Measurements from ENCODE around the gene ARRDC4. TPM values are rescaled to one million over a fixed set of nuclear protein-coding genes. Genes with fewer than 3 reads are reported as not detected.

ARRDC4 gene, protein sequence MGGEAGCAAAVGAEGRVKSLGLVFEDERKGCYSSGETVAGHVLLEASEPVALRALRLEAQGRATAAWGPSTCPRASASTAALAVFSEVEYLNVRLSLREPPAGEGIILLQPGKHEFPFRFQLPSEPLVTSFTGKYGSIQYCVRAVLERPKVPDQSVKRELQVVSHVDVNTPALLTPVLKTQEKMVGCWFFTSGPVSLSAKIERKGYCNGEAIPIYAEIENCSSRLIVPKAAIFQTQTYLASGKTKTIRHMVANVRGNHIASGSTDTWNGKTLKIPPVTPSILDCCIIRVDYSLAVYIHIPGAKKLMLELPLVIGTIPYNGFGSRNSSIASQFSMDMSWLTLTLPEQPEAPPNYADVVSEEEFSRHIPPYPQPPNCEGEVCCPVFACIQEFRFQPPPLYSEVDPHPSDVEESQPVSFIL
- total RNA-seq (2014; rRNA removed): 7.1 TPM in 2 replicates
- percentile 44 among the genes with signal in this experiment for Bru-seq, nascent RNA
- BruChase-seq, experiment 1, labeled RNA remaining after a 6-hour chase: percentile 42 among the genes with signal in this experiment
- BruChase-seq, experiment 2, labeled RNA remaining after a 2-hour chase: percentile 50 among the genes with signal in this experiment
- long read RNA-seq, full-length matches to known transcripts: 3 of 3 reads
- long read RNA-seq, partial matches to known transcripts: 0 of 3 reads
- long read RNA-seq, other reads (novel, unspliced or antisense): 0 of 3 reads

DNA sequence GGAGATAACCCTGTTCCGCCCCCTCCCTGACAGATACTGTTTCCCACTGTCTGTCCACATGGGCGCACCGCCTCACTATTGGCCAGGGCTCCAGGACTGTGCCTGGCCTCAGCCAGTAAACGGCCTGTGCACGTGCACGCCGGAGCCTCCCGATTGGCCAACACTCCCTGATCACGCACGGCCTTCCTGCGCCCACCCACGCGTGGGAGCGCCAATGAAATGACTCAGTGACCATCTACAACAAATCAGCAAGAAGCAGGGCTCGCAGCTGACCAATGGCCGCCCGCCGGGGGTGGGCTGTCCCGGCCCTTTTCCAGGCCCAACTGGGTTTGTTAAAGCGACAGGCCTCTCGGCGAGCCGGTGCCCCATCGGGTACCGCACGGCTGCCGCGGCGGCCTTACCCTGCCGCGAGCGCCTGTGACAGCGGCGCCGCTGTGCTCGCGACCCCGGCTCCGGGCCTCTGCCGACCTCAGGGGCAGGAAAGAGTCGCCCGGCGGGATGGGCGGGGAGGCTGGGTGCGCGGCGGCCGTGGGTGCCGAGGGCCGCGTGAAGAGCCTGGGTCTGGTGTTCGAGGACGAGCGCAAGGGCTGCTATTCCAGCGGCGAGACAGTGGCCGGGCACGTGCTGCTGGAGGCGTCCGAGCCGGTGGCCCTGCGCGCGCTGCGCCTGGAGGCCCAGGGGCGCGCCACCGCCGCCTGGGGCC lies at the start of gene ARRDC4:
TSS of gene ARRDC4 (plus strand) at position 340 of the 703 bp plus-strand sequence. CDS start at position 499, 159 bp downstream.
- POLR2A ChIA-PET (ENCODE audit: unreplicated experiment): no interaction called here
- Histone ChIP-seq H3K9me3 (ENCODE audit: low read length) (no peaks in the 10 kb centered on the region), H3K27ac (ENCODE audit: low read length) (no peak within 1 kb of the TSS), H3K4me2 (ENCODE audit: low read length) (peak within 1 kb of the TSS; percentile 87), H3K9me2 (replicated peaks; ENCODE audit: low read length) (no peaks in the 10 kb centered on the region), H3K36me3 (ENCODE audit: low read depth, low read length) (no peaks in the 10 kb centered on the region), H4K20me1 (ENCODE audit: low read length) (no peaks in the 10 kb centered on the region), H3K27me3 (ENCODE audit: low read length) (0 out of 2 replicates have a peak, but pooled peaks cover under 1% of the 10 kb centered on the region), H3K4me1 (ENCODE audit: insufficient read depth, low read length) (peaks cover 19% of the 10 kb centered on the region), H3F3A (ENCODE audit: low read length, unreplicated experiment) (no peaks in the 10 kb centered on the region), H3K9ac (ENCODE audit: low read length) (peak within 1 kb of the TSS; percentile 67), H3K4me3 (ENCODE audit: low read length) (peak within 1 kb of the TSS; percentile 77), H2AFZ (ENCODE audit: low read length) (peak within 1 kb of the TSS; percentile 79), H3K79me2 (ENCODE audit: low read length) (peaks cover 35% of the 10 kb centered on the region)
- DNase-seq: peak; percentile 97
- peak; percentile 94 for ATAC-seq
- intact Hi-C loops (cut with micrococcal nuclease): no loop called here
- TF ChIP-seq, protein P1, sequence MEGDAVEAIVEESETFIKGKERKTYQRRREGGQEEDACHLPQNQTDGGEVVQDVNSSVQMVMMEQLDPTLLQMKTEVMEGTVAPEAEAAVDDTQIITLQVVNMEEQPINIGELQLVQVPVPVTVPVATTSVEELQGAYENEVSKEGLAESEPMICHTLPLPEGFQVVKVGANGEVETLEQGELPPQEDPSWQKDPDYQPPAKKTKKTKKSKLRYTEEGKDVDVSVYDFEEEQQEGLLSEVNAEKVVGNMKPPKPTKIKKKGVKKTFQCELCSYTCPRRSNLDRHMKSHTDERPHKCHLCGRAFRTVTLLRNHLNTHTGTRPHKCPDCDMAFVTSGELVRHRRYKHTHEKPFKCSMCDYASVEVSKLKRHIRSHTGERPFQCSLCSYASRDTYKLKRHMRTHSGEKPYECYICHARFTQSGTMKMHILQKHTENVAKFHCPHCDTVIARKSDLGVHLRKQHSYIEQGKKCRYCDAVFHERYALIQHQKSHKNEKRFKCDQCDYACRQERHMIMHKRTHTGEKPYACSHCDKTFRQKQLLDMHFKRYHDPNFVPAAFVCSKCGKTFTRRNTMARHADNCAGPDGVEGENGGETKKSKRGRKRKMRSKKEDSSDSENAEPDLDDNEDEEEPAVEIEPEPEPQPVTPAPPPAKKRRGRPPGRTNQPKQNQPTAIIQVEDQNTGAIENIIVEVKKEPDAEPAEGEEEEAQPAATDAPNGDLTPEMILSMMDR (conservative IDR thresholded peaks at IDR 0.05; ENCODE audit: low read depth, low read length): no peak
- TF ChIP-seq EZH2 (IDR thresholded peaks at IDR 0.05; ENCODE audit: low read length, unreplicated experiment) (no peak), EZH2phosphoT487 (IDR thresholded peaks at IDR 0.05; ENCODE audit: borderline replicate concordance, low read length) (no peak)
- CTCF ChIA-PET: no interaction called here
- no TSS peak for BruUV-seq (replicated peaks)

DNA sequence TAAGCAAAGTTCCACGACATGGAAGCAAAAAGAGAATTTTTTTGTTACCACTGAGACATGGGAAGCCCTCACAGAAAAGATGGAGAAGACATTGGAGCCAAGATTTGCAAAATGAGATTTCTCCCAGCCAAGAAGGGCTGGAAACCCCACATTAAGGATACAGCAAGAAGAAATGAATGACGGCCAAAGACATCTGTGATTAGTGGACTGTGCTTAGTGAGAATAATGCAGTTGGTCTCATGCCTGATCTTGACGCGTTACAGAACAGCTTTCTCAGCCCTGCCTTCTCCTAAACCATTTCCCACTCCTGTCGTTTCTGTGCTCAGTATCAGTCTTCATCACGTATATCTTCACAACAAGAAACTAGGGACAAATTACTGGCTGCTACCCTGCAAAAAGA lies 45.8 kb upstream of the ARRDC4 start:
- no peaks in the 10 kb centered on the region for H3K9me2 ChIP-seq (replicated peaks; ENCODE audit: low read length)
- H3K9ac ChIP-seq (ENCODE audit: low read length): no peak overlapping the region
- H3K27ac ChIP-seq (ENCODE audit: low read length): no peak overlapping the region
- ChIA-PET CTCF (no interaction called here), POLR2A (ENCODE audit: unreplicated experiment) (no interaction called here)
- H3K4me1 ChIP-seq (ENCODE audit: insufficient read depth, low read length): no peaks in the 10 kb centered on the region
- H3F3A ChIP-seq (ENCODE audit: low read length, unreplicated experiment): no peaks in the 10 kb centered on the region
- H3K4me2 ChIP-seq (ENCODE audit: low read length): no peak overlapping the region
- no peak for DNase-seq
- no TSS peak for BruUV-seq (replicated peaks)
- no peaks in the 10 kb centered on the region for H4K20me1 ChIP-seq (ENCODE audit: low read length)
- TF ChIP-seq EZH2 (IDR thresholded peaks at IDR 0.05; ENCODE audit: low read length, unreplicated experiment) (no peak), EZH2phosphoT487 (IDR thresholded peaks at IDR 0.05; ENCODE audit: borderline replicate concordance, low read length) (no peak)
- TF ChIP-seq, protein P1 (conservative IDR thresholded peaks at IDR 0.05; ENCODE audit: low read depth, low read length): no peak
- H3K27me3 ChIP-seq (ENCODE audit: low read length): peaks cover 85% of the 10 kb centered on the region
- intact Hi-C loops (cut with micrococcal nuclease): no loop called here
- H3K79me2 ChIP-seq (ENCODE audit: low read length): no peaks in the 10 kb centered on the region
- H3K4me3 ChIP-seq (ENCODE audit: low read length): no peak overlapping the region
- H3K9me3 ChIP-seq (ENCODE audit: low read length): no peaks in the 10 kb centered on the region
- H3K36me3 ChIP-seq (ENCODE audit: low read depth, low read length): no peaks in the 10 kb centered on the region
- no peak for ATAC-seq
- no peak overlapping the region for H2AFZ ChIP-seq (ENCODE audit: low read length)
